OCI-LY7 (cell line): Measurements from ENCODE around the gene PLEKHH1. TPM values are rescaled to one million over a fixed set of nuclear protein-coding genes. Genes with fewer than 3 reads are reported as not detected.
"Not testable (repeated sequence)": the region's sequence is repeated elsewhere in the genome, so short reads cannot be mapped to it uniquely, and the experiment has no call there.

Experiments used
- BruUV-seq: library from RNA; stranded (reverse); fragments of 400-500 nt; replicated peaks from 2 replicates; lab custom pipeline; 2021; lab: Mats Ljungman, UMichigan
- CTCF ChIA-PET: fragments of 300-600 bp; sonication (Branson Sonifier 250); formaldehyde crosslinking; loops from one replicate; lab custom pipeline; 2022; ENCODE audit warnings: antibody characterized with exemption; ENCODE audit not compliant: unreplicated experiment; lab: Charles Lee
- POLR2A ChIA-PET: fragments of 300-600 bp; sonication (Branson Sonifier 250); formaldehyde crosslinking; loops from one replicate; lab custom pipeline; 2022; ENCODE audit warnings: antibody characterized with exemption; lab: Charles Lee
- DNase-seq: peaks from one replicate; pipeline ENCODE4 v3.0.0-alpha.2; 2015; ENCODE audit warnings: low spot score
- H2AFZ ChIP-seq: fragments of 200-600 bp; sonication (generic), shearing (Covaris generic); 2 replicates; pipeline ENCODE4 v1.6.1; 2014; ENCODE audit warnings: mild to moderate bottlenecking, antibody characterized with exemption, low read length, moderate library complexity
- H3K27ac ChIP-seq: fragments of 200-600 bp; sonication (generic); 2 replicates; pipeline ENCODE4 v1.5.1; 2014; ENCODE audit warnings: mixed run types, low read depth, mild to moderate bottlenecking, moderate library complexity, low read length, inconsistent platforms; ENCODE audit not compliant: poor library complexity, severe bottlenecking
- H3K36me3 ChIP-seq: fragments of 200-600 bp; sonication (generic); 2 replicates; pipeline ENCODE4 v1.6.1; 2014; ENCODE audit warnings: mild to moderate bottlenecking, antibody characterized with exemption, low read length, moderate library complexity, mixed read lengths; ENCODE audit not compliant: insufficient read depth
- H3K4me1 ChIP-seq: fragments of 200-600 bp; sonication (generic); 2 replicates; pipeline ENCODE4 v1.5.1; 2014; ENCODE audit warnings: mild to moderate bottlenecking, low read length; ENCODE audit not compliant: insufficient read depth, poor library complexity, severe bottlenecking
- H3K4me2 ChIP-seq: fragments of 200-600 bp; sonication (generic); 2 replicates; pipeline ENCODE4 v1.6.1; 2014; ENCODE audit warnings: mild to moderate bottlenecking, low read length
- H3K4me3 ChIP-seq: fragments of 200-600 bp; sonication (generic); 2 replicates; pipeline ENCODE4 v1.5.1; 2014; ENCODE audit warnings: mild to moderate bottlenecking, low read depth, low read length; ENCODE audit not compliant: poor library complexity, severe bottlenecking
- H3K79me2 ChIP-seq: fragments of 200-600 bp; sonication (generic); 2 replicates; pipeline ENCODE4 v1.6.1; 2016; ENCODE audit warnings: low read depth, mild to moderate bottlenecking, low read length, moderate library complexity, mixed read lengths; ENCODE audit not compliant: insufficient read depth
- H3K9me2 ChIP-seq: fragments of 200-600 bp; sonication (generic); 2 replicates; pipeline ENCODE4 v1.6.1; 2016; ENCODE audit warnings: mild to moderate bottlenecking, low read length, mixed read lengths; ENCODE audit not compliant: insufficient read depth
- H3K9me3 ChIP-seq: fragments of 200-600 bp; sonication (generic); 2 replicates; pipeline ENCODE4 v1.6.1; 2014; ENCODE audit warnings: mild to moderate bottlenecking, mixed run types, low read length, mixed read lengths
- H4K20me1 ChIP-seq: fragments of 200-600 bp; sonication (generic); 2 replicates; pipeline ENCODE4 v1.6.1; 2014; ENCODE audit warnings: mild to moderate bottlenecking, antibody characterized with exemption, low read length, moderate library complexity, mixed read lengths; ENCODE audit not compliant: insufficient read depth
- EZH2phosphoT487 ChIP-seq: fragments of 200-600 bp; sonication (generic); IDR thresholded peaks from 2 replicates; pipeline ENCODE4 v1.6.1; 2018; ENCODE audit warnings: low read depth, borderline replicate concordance, mild to moderate bottlenecking, mixed run types, antibody characterized with exemption, low read length, moderate library complexity, mixed read lengths
- intact Hi-C: fragments of 100-400 bp; cut with micrococcal nuclease; formaldehyde crosslinking; loops from one replicate; pipeline ENCODE4 v1.10.0; 2022; ENCODE audit not compliant: unreplicated experiment
- total RNA-seq, 2 experiments: library from RNA; depleted of rRNA in 1 of 2; stranded (reverse); fragments of >200 nt in 1 of 2; shearing (Covaris generic) in 1 of 2; gene quantifications; 2 replicates each; pipeline ENCODE4 v1.2.3, GENCODE V29; 2014 to 2022
- TF ChIP-seq, protein P1 (sequence below): fragments of 200-600 bp; sonication (generic); conservative IDR thresholded peaks from 2 replicates; pipeline ENCODE4 v1.5.1; 2014; ENCODE audit warnings: mild to moderate bottlenecking, antibody characterized with exemption, low read length, moderate library complexity, mixed read lengths

Gene PLEKHH1
- total RNA-seq, 2 experiments from 2014 or later = not detected

DNA sequence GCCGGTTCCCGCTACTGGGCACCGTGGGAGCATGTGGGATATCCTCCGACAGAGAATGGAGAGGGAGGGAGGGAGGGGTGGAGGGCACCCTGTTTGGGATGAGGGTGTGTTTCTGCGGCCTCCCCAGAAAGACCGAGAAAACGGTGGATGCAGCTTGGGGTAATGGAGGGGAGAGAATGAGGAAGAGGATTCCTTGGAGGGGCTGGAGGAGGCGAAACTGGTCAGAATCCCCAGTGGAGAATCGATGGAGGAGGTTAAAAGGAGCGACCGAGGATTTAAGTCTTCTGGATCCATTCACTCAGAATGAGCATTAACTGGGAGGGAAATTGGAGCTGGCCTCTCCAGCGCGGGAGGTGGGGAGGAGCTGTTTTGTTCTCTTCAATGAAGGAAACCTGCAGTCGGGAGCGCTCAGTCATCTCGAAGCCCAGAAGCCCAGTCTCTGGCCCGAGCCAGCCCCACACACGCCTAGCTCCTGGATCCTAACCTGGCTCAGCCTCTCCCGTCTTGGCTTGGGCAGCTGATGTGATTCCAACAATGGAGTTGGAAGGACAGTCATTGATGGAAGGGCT, 87.2 kb downstream of the PLEKHH1 start:
- Histone ChIP-seq H2AFZ (peak overlapping the region; percentile 99), H3K9me3 (no peaks in the 10 kb centered on the region), H3K36me3 (no peaks in the 10 kb centered on the region), H3K4me1 (peaks cover 25% of the 10 kb centered on the region), H3K27ac (no peak overlapping the region), H3K4me2 (peak overlapping the region; percentile 92), H4K20me1 (no peaks in the 10 kb centered on the region), H3K4me3 (peak overlapping the region; percentile 70), H3K79me2 (no peaks in the 10 kb centered on the region), H3K9me2 (no peaks in the 10 kb centered on the region)
- no TSS peak for BruUV-seq
- intact Hi-C loops = no loop called here
- ChIA-PET POLR2A (interaction anchor here (0.6 to 1.3 kb wide), 3 partner anchors 16 to 36 kb away, joined by 3 read pairs; no protein-coding TSS in a partner anchor), CTCF (no interaction called here)
- TF ChIP-seq, protein P1, sequence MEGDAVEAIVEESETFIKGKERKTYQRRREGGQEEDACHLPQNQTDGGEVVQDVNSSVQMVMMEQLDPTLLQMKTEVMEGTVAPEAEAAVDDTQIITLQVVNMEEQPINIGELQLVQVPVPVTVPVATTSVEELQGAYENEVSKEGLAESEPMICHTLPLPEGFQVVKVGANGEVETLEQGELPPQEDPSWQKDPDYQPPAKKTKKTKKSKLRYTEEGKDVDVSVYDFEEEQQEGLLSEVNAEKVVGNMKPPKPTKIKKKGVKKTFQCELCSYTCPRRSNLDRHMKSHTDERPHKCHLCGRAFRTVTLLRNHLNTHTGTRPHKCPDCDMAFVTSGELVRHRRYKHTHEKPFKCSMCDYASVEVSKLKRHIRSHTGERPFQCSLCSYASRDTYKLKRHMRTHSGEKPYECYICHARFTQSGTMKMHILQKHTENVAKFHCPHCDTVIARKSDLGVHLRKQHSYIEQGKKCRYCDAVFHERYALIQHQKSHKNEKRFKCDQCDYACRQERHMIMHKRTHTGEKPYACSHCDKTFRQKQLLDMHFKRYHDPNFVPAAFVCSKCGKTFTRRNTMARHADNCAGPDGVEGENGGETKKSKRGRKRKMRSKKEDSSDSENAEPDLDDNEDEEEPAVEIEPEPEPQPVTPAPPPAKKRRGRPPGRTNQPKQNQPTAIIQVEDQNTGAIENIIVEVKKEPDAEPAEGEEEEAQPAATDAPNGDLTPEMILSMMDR = no peak
- no peak for TF ChIP-seq EZH2phosphoT487
- DNase-seq = no peak

DNA sequence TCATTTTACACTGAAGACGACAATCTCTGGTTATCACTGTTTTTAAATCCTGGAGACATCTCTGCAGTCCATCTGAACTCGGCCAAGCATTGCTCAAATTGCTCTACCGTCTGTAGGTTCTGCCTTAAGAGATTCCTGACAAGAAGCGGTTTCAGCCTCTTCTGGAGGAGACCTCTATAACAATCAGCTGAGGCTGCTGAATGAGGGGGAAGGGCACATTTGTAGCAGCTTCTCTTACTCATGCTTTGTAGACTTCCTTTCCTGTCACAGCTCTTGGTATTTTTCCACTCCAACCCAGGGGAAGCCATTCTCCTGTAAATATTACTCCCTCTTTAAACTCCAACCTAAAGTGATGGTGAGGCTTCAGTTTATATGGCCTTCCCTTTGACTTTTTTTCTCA, 89.6 kb downstream of the PLEKHH1 start:
- no peaks in the 10 kb centered on the region for H4K20me1 ChIP-seq
- peak overlapping the region; percentile 33 for H3K4me2 ChIP-seq
- H3K9me2 ChIP-seq = no peaks in the 10 kb centered on the region
- no peaks in the 10 kb centered on the region for H3K36me3 ChIP-seq
- DNase-seq = peak; percentile 35
- TF ChIP-seq, protein P1 = no peak
- no peak for TF ChIP-seq EZH2phosphoT487
- POLR2A ChIA-PET = interaction anchor here (1.0 to 1.1 kb wide), 2 partner anchors 10 to 38 kb away, joined by 3 read pairs; no protein-coding TSS in a partner anchor
- H3K4me3 ChIP-seq = no peak overlapping the region
- no TSS peak for BruUV-seq
- CTCF ChIA-PET = interaction anchor here (1.0 kb wide), 1 partner anchor 10 kb away, joined by 3 read pairs; no protein-coding TSS in a partner anchor
- intact Hi-C loops = no loop called here
- H3K79me2 ChIP-seq = no peaks in the 10 kb centered on the region
- no peaks in the 10 kb centered on the region for H3K9me3 ChIP-seq
- peaks cover 25% of the 10 kb centered on the region for H3K4me1 ChIP-seq
- no peak overlapping the region for H3K27ac ChIP-seq
- H2AFZ ChIP-seq = peak overlapping the region; percentile 75

DNA sequence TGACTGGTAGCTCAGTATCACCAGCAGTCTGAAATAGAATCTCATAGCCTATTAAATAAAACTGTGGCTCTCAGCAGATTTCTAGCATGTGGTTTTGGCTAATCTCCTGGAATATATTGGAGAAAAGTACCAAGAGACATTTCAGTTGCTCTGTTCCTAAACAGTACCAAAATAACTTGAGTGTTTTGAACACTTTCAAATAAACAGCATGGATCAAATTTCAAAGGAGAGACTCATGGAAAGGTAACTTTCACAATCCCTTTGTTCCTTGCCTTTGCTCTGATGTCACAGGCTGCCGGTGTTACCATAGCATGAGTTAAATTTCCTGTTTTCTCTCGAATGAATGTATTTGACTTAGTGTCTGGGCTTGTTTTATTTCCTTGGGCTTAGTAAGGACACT, 90.0 kb downstream of the PLEKHH1 start:
- intact Hi-C loops = no loop called here
- POLR2A ChIA-PET = interaction anchor here (1.0 to 1.1 kb wide), 2 partner anchors 10 to 37 kb away, joined by 3 read pairs; no protein-coding TSS in a partner anchor

DNA sequence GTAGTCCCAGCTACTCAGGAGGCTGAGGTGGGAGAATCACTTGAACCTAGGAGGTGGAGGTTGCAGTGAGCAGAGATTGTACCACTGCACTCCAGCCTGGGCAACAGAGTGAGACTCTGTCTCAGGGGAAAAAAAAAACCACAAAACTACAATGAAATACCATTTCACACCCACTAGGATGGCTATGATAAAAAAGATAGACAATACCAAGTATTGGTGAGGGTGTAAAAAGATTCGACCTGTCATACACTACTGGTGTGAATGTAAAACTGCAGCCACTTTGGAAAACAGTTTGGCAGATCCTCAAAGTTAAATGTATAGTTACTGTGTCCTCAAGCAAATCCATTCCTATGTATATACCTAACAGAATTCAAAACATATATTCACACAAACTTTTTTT, 93.0 kb downstream of the PLEKHH1 start:
- H2AFZ ChIP-seq, H3K9me3 ChIP-seq, H4K20me1 ChIP-seq, POLR2A ChIA-PET, H3K9me2 ChIP-seq, H3K27ac ChIP-seq, CTCF ChIA-PET, H3K4me2 ChIP-seq, H3K4me3 ChIP-seq, DNase-seq, intact Hi-C loops, H3K79me2 ChIP-seq, BruUV-seq, H3K36me3 ChIP-seq: not testable (repeated sequence)
- H3K4me1 ChIP-seq = peaks cover 12% of the 10 kb centered on the region

More for the DNA sequence above, 90.0 kb downstream of the PLEKHH1 start:
- DNase-seq = no peak
- Histone ChIP-seq H3K9me2 (no peaks in the 10 kb centered on the region), H3K27ac (no peak overlapping the region), H3K4me3 (no peak overlapping the region), H3K4me2 (peak overlapping the region; percentile 33), H2AFZ (peak overlapping the region; percentile 75), H3K36me3 (no peaks in the 10 kb centered on the region), H3K9me3 (no peaks in the 10 kb centered on the region), H3K79me2 (no peaks in the 10 kb centered on the region), H3K4me1 (peaks cover 25% of the 10 kb centered on the region), H4K20me1 (no peaks in the 10 kb centered on the region)
- TF ChIP-seq EZH2phosphoT487 = no peak
- TF ChIP-seq, protein P1 = no peak
- CTCF ChIA-PET = interaction anchor here (1.0 kb wide), 1 partner anchor 11 kb away, joined by 3 read pairs; no protein-coding TSS in a partner anchor
- BruUV-seq = no TSS peak
